A375 (cell line): ENCODE measurements around the gene BDH2. TPM values are rescaled to one million over a fixed set of nuclear protein-coding genes. Genes with fewer than 3 reads are reported as not detected.

ENCODE experiments used
- total RNA-seq: library from RNA; depleted of rRNA; stranded (reverse); fragments of >200 nt; shearing (Covaris generic); gene quantifications from 2 replicates; pipeline ENCODE4 v1.2.3, GENCODE V29; 2014; rRNA removed

BDH2 gene
- total RNA-seq = 9.9 and 15.5 TPM in 2 replicates

GRCh38 chr4:103099691-103100392, at the start of gene BDH2:
Gene BDH2, minus strand, starts transcription at chr4:103099834. Its CDS starts 3,580 bp downstream, at chr4:103096254.

GRCh38 chr4:103076747-103077347, 22.8 kb downstream of the BDH2 start, which contains the start of gene SLC9B2:
Gene SLC9B2, minus strand, starts transcription at chr4:103076761. Its CDS starts 9,211 bp downstream, at chr4:103067550.

Other genes with a start within 250 kb of the BDH2 start
- 25.4 and 26.3 TPM in 2 replicates for gene CISD2, start 230.8 kb downstream of the BDH2 start, total RNA-seq
- gene SLC9B1, start 80.1 kb downstream of the BDH2 start, total RNA-seq = 1.5 TPM in 1 of 2 replicates, not detected in the other
- gene SLC9B2, start 23.1 kb downstream of the BDH2 start, total RNA-seq = 14.1 and 18.7 TPM in 2 replicates
- gene CENPE, start 98.5 kb upstream of the BDH2 start, total RNA-seq = 27.1 and 27.7 TPM in 2 replicates